Testis (tissue), 3 donors: ENCODE results near the gene FHOD3. TPM values are rescaled to one million over a fixed set of nuclear protein-coding genes. Genes with fewer than 3 reads are reported as not detected.

Experiments
- DNase-seq: peaks from one replicate; pipeline ENCODE4 v3.0.0-alpha.2; 2019
- H3K27ac ChIP-seq, 2 donors: fragments of 200-600 bp; sonication (generic); one replicate each; pipeline ENCODE4 v1.5.1; 2019
- H3K27me3 ChIP-seq: fragments of 200-600 bp; sonication (generic); one replicate; pipeline ENCODE4 v1.5.1; 2019
- H3K36me3 ChIP-seq: fragments of 200-600 bp; sonication (generic); one replicate; pipeline ENCODE4 v1.5.1; 2017; ENCODE audit warnings: low read depth; ENCODE audit errors: missing control alignments
- H3K4me1 ChIP-seq: fragments of 200-600 bp; sonication (generic); one replicate; pipeline ENCODE4 v1.5.1; 2019
- H3K4me3 ChIP-seq, 2 donors: fragments of 200-600 bp; sonication (generic); one replicate each; pipeline ENCODE4 v1.5.1; 2017 to 2019
- H3K9me3 ChIP-seq: fragments of 200-600 bp; sonication (generic); one replicate; pipeline ENCODE4 v1.5.1; 2017
- POLR2A ChIP-seq: fragments of 450-650 bp; IDR thresholded peaks from one replicate; pipeline ENCODE4 v1.6.1; 2017; ENCODE audit warnings: antibody characterized with exemption, mild to moderate bottlenecking, moderate library complexity
- WGBS, 2 donors: methylation state at CpG; one replicate each; pipeline ENCODE4 v1.1.5; 2018; 5-methylcytosine and 5-hydroxymethylcytosine counted together
- intact Hi-C: fragments of 100-400 bp; cut with DNase I; formaldehyde crosslinking; loops from one replicate; pipeline ENCODE4 v1.15.1; 2023; ENCODE audit warnings: low total_unique reads
- polyA plus RNA-seq: library from polyadenylated mRNA; stranded (reverse); fragments of 350-450 nt; fragmentation: Illumina TruSeq; extraction: RNeasy Lipid Tissue Mini Kit (QIAGEN cat#74804); gene quantifications from one replicate; pipeline ENCODE4 v1.2.3, GENCODE V29; 2014; ENCODE audit warnings: low read depth, low replicate concordance; ENCODE audit not compliant: insufficient read depth
- total RNA-seq, 2 donors: library from RNA; depleted of rRNA; stranded (reverse); fragments of >200 nt; gene quantifications; one replicate each; pipeline ENCODE4 v1.2.3, GENCODE V29; 2016
- TF ChIP-seq, protein P1 (sequence below), 3 experiments: fragments of 450-650 bp in 2 of 3; fragments of 200-600 bp in 1 of 3; sonication (generic) in 1 of 3; IDR thresholded peaks; one replicate each; pipeline ENCODE4 v1.5.1; 2016 to 2019; ENCODE audit warnings: antibody characterized with exemption in 3 of 3, mild to moderate bottlenecking in 2 of 3, moderate library complexity in 1 of 3

FHOD3 gene
- total and polyA plus RNA-seq, 3 donors from 2014 or later: 6.5 to 46.8 (median 37.3) TPM

DNA sequence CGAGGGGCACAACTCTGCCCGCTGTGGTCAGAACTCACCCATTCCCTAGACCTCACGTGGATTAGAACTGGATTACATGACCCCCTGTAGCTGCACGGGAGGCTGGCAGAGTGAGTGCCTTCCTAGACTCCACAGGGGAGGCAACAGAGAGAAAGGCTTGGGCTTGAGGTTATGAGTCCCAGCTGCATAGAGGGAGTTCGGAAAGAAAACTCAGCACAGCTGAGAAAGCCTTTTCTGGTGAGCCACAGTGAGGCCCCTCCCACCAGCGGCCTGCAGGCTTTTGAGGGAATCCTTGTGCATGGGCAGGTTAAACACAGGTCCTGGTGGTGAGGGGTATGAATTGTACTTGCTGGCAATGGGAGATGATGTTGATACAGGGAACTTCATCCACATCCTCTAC is 217.3 kb downstream of the FHOD3 start:
- intact Hi-C loops: no loop called here
- H3K9me3 ChIP-seq: no peaks in the 10 kb centered on the region
- TF ChIP-seq, protein P1, sequence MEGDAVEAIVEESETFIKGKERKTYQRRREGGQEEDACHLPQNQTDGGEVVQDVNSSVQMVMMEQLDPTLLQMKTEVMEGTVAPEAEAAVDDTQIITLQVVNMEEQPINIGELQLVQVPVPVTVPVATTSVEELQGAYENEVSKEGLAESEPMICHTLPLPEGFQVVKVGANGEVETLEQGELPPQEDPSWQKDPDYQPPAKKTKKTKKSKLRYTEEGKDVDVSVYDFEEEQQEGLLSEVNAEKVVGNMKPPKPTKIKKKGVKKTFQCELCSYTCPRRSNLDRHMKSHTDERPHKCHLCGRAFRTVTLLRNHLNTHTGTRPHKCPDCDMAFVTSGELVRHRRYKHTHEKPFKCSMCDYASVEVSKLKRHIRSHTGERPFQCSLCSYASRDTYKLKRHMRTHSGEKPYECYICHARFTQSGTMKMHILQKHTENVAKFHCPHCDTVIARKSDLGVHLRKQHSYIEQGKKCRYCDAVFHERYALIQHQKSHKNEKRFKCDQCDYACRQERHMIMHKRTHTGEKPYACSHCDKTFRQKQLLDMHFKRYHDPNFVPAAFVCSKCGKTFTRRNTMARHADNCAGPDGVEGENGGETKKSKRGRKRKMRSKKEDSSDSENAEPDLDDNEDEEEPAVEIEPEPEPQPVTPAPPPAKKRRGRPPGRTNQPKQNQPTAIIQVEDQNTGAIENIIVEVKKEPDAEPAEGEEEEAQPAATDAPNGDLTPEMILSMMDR (IDR thresholded peaks at IDR 0.05): no peak
- no peak for TF ChIP-seq POLR2A
- H3K4me3 ChIP-seq: no peak overlapping the region
- no peak for DNase-seq
- no peak overlapping the region for H3K27ac ChIP-seq
- no peaks in the 10 kb centered on the region for H3K27me3 ChIP-seq
- peaks cover 6% of the 10 kb centered on the region for H3K4me1 ChIP-seq
- 80 to 85% methylated on average over 6 of the region's 6 CpGs for WGBS, 2 donors
- H3K36me3 ChIP-seq: no peaks in the 10 kb centered on the region

DNA sequence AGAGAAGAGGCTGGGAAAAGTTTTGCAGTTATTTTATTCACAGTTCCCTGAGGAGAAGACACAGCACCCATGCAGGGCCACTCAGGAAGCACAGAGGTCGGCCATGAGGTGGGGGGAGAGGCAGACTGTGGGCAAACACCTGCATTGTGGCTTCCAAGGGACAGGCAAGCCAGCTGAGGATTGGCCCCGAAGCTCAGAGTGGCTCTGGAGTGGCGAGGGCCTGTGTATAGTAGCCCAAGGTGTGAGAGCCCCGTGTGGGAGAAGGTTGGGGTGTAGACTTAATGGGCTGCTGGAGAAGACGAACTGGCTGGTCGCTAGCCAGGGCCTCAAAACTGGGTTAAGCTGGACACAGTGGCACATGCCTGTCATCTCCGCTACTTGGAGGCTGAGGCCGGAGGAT is 218.7 kb downstream of the FHOD3 start:
- WGBS, 2 donors: 90% methylated on average over 8 of the region's 8 CpGs
- Histone ChIP-seq H3K27ac (no peak overlapping the region), H3K27me3 (no peaks in the 10 kb centered on the region), H3K9me3 (no peaks in the 10 kb centered on the region), H3K4me1 (peaks cover 6% of the 10 kb centered on the region), H3K36me3 (no peaks in the 10 kb centered on the region), H3K4me3 (no peak overlapping the region)
- intact Hi-C loops: no loop called here
- no peak for DNase-seq
- TF ChIP-seq, protein P1 (IDR thresholded peaks at IDR 0.05): no peak
- no peak for TF ChIP-seq POLR2A

DNA sequence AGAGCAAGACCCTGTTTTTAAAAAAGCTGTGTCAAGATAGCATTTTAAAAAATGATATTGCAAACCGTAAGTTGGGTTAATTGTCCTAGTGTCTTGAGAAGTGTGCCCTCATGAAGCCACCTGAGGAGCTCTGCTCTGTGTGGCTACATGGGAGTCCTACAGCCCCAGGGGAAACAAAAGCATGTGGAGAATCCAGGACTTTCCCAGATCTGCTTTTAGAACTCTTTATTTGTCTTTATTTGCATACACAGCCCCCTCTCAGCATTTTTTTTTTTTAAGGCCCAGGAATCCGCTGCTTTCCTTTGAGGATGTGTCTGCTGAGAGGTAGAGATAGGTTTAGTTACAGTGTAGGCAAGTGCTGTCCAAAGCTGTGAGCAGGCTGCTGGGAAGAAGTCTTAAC is 219.2 kb downstream of the FHOD3 start:
- no peak for DNase-seq
- WGBS, 2 donors: 67 to 76% methylated on average over 2 of the region's 2 CpGs

DNA sequence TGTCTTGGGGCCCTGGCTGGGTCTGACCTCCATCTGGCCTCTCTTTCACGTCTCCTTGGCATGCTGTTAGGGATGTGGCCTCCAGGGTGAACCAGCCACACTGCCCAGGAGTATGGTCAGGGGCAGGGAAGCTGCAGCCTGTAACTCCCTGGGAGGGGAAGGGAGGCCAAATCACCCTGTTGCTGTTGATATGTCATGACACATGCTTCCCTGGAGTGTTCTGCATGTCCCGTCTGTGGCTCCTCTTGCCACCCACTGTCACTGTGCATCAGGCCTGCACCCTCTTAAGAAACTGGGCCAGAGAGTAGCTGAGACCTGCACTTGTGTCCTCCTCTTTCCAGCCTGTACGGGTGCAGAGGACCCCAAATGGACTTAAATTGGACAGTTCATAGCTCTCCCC is 221.3 kb downstream of the FHOD3 start:
- DNase-seq: no peak
- H3K9me3 ChIP-seq: no peaks in the 10 kb centered on the region
- 31 to 46% methylated on average over 2 to 3 of the region's 3 CpGs for WGBS, 2 donors
- TF ChIP-seq, protein P1 (IDR thresholded peaks at IDR 0.05): no peak
- TF ChIP-seq POLR2A: no peak
- H3K4me1 ChIP-seq: no peaks in the 10 kb centered on the region
- no peaks in the 10 kb centered on the region for H3K36me3 ChIP-seq
- no peak overlapping the region for H3K4me3 ChIP-seq
- H3K27me3 ChIP-seq: no peaks in the 10 kb centered on the region
- intact Hi-C loops: no loop called here
- H3K27ac ChIP-seq: no peak overlapping the region

More for the DNA sequence above, 219.2 kb downstream of the FHOD3 start:
- Histone ChIP-seq H3K27ac (no peak overlapping the region), H3K4me3 (no peak overlapping the region), H3K27me3 (no peaks in the 10 kb centered on the region), H3K4me1 (peaks cover 1% of the 10 kb centered on the region), H3K9me3 (no peaks in the 10 kb centered on the region), H3K36me3 (no peaks in the 10 kb centered on the region)
- TF ChIP-seq, protein P1 (IDR thresholded peaks at IDR 0.05): no peak
- no peak for TF ChIP-seq POLR2A
- intact Hi-C loops: no loop called here

DNA sequence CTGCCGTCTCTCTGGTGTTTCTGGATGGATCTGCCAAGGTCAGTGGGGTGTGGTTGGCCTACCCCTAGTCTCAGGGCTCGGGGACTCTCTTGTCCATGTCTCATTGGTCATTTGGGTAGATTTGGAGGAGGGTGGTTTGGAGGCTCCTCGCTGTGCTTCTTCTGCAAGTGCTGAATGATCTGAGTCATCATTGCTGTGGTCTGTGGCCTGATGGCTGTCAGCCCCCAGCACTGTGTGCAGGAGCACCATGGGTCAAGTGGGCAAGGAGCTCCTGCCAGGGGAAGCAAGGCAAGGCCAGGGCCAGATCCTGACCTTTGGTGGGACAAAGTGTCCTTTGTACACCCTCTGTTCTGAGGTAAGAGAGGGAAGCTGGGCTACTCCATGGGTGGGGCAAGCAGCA is 221.8 kb downstream of the FHOD3 start:
- Histone ChIP-seq H3K36me3 (no peaks in the 10 kb centered on the region), H3K9me3 (no peaks in the 10 kb centered on the region), H3K4me1 (no peaks in the 10 kb centered on the region), H3K27me3 (no peaks in the 10 kb centered on the region), H3K27ac (no peak overlapping the region), H3K4me3 (no peak overlapping the region)
- DNase-seq: no peak
- no peak for TF ChIP-seq POLR2A
- TF ChIP-seq, protein P1 (IDR thresholded peaks at IDR 0.05): no peak
- 75 to 100% methylated on average over 1 to 3 of the region's 3 CpGs for WGBS, 2 donors
- intact Hi-C loops: no loop called here
